PC-9 (cell line): ENCODE measurements around the gene THSD8. TPM values are rescaled to one million over a fixed set of nuclear protein-coding genes. Genes with fewer than 3 reads are reported as not detected.
A peak's percentile ranks its signal among the peaks of the same experiment; 100 is the strongest.

Experiments
- BruUV-seq: library from RNA; stranded (reverse); fragments of 400-500 nt; replicated peaks from 2 replicates; lab custom pipeline; 2021; lab: Mats Ljungman, UMichigan
- CTCF ChIA-PET: fragments of 300-600 bp; sonication (Branson Sonifier 250); formaldehyde crosslinking; loops from one replicate; lab custom pipeline; 2022; ENCODE audit warnings: antibody characterized with exemption; lab: Charles Lee
- POLR2A ChIA-PET: fragments of 300-600 bp; sonication (Branson Sonifier 250); formaldehyde crosslinking; loops from one replicate; lab custom pipeline; 2022; ENCODE audit warnings: antibody characterized with exemption; ENCODE audit not compliant: unreplicated experiment; lab: Charles Lee
- DNase-seq, 2 experiments: peaks; one replicate each; pipeline versions ENCODE4 v3.0.0 to v3.0.0-alpha.2; 2015 to 2022; ENCODE audit warnings: mixed read lengths in 1 of 2
- H2AFZ ChIP-seq: fragments of 200-600 bp; sonication (generic); 2 replicates; pipeline ENCODE4 v1.8.1; 2017; ENCODE audit warnings: antibody characterized with exemption
- H3F3A ChIP-seq: fragments of 200-600 bp; sonication (generic); 2 replicates; pipeline ENCODE4 v1.8.1; 2017; ENCODE audit warnings: antibody characterized with exemption, mild to moderate bottlenecking, low read depth; ENCODE audit not compliant: insufficient read depth
- H3K27ac ChIP-seq: fragments of 200-600 bp; sonication (generic); 2 replicates; pipeline ENCODE4 v1.6.1; 2016; ENCODE audit warnings: mixed run types
- H3K27me3 ChIP-seq: fragments of 200-600 bp; sonication (generic); 2 replicates; pipeline ENCODE4 v1.6.1; 2016; ENCODE audit warnings: low read depth, mixed run types; ENCODE audit not compliant: insufficient read depth
- H3K36me3 ChIP-seq: fragments of 200-600 bp; sonication (generic); 2 replicates; pipeline ENCODE4 v1.6.1; 2016; ENCODE audit warnings: low read depth, mixed run types
- H3K4me1 ChIP-seq: fragments of 200-600 bp; sonication (generic); replicated peaks from 2 replicates; pipeline ENCODE4 v1.6.1; 2016; ENCODE audit warnings: mixed run types; ENCODE audit not compliant: insufficient read depth
- H3K4me2 ChIP-seq: fragments of 200-600 bp; sonication (generic); 2 replicates; pipeline ENCODE4 v1.6.1; 2017; ENCODE audit warnings: mixed run types
- H3K4me3 ChIP-seq: fragments of 200-600 bp; sonication (generic); 2 replicates; pipeline ENCODE4 v1.6.1; 2016; ENCODE audit warnings: mixed run types
- H3K79me2 ChIP-seq: fragments of 200-600 bp; sonication (generic); 2 replicates; pipeline ENCODE4 v1.6.1; 2017; ENCODE audit warnings: low read depth, mixed run types
- H3K9me2 ChIP-seq: fragments of 200-600 bp; sonication (generic); 2 replicates; pipeline ENCODE4 v1.8.1; 2017; ENCODE audit warnings: mild to moderate bottlenecking; ENCODE audit not compliant: insufficient read depth
- H3K9me3 ChIP-seq: fragments of 200-600 bp; sonication (generic); 2 replicates; pipeline ENCODE4 v1.8.1; 2016; ENCODE audit warnings: low read depth; ENCODE audit not compliant: insufficient read depth
- H4K20me1 ChIP-seq: fragments of 200-600 bp; sonication (generic); 2 replicates; pipeline ENCODE4 v1.8.1; 2017; ENCODE audit not compliant: insufficient read depth
- EZH2 ChIP-seq: fragments of 200-600 bp; sonication (generic); IDR thresholded peaks from 2 replicates; pipeline ENCODE4 v1.8.0; 2017; ENCODE audit warnings: antibody characterized with exemption, low read depth
- intact Hi-C: fragments of 100-400 bp; cut with micrococcal nuclease; formaldehyde crosslinking; loops from one replicate; pipeline ENCODE4 v1.10.0; 2022; ENCODE audit not compliant: unreplicated experiment
- total RNA-seq: library from RNA; stranded (reverse); gene quantifications from 2 replicates; pipeline ENCODE4 v1.2.3, GENCODE V29; 2021
- TF ChIP-seq, protein P1 (sequence below): fragments of 200-600 bp; sonication (generic); conservative IDR thresholded peaks from 2 replicates; pipeline ENCODE4 v1.6.1; 2017; ENCODE audit warnings: mixed run types, antibody characterized with exemption, mild to moderate bottlenecking, moderate library complexity

The THSD8 gene
- total RNA-seq, 1 experiment from 2014 or later, result 28.8 TPM

DNA sequence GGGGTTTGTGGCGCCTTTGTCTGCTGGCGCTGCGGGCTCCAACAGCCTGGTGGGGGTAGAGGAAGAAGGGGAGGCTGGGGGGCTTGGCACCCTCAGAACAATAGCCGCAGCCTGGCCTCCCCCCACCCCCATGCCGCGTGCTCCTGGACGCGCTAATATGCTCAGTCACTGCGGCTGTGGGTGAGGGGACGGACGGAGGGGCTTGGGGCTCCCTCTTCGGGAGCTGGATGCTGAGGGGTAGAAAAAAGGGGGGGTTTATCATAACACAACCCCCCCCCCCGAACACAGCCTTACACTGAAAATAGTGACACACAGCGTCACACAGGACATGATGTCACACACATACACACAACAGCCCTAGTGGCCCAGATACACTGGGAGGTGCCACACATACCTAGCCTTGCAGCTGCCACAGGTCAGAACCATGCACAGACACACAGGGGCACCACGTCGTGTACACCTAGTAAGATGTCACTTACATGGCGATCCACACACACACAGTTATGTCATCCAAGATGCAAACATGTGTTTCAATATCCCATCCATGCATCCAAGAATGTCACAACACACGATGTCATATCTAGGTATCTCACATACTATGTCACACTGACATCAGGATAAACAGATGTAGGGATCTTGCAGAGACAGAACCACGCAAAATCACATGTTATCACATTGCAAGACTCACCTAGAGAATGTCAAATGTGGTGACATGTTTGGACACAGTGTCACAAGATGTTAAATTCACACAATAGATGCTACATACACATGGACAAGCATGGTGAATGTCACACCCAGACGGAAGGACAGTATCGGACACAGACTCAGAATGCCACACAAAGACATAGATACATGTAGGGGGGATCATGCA, 37.3 kb downstream of the THSD8 start:
- H3K27ac ChIP-seq, result no peak overlapping the region
- no peaks in the 10 kb centered on the region for H4K20me1 ChIP-seq
- ChIA-PET POLR2A (no interaction called here), CTCF (no interaction called here)
- no peaks in the 10 kb centered on the region for H3K36me3 ChIP-seq
- peaks cover 5% of the 10 kb centered on the region; the same call in 1 of the 2 replicates for H3K27me3 ChIP-seq
- no peak for TF ChIP-seq EZH2
- TF ChIP-seq, protein P1, sequence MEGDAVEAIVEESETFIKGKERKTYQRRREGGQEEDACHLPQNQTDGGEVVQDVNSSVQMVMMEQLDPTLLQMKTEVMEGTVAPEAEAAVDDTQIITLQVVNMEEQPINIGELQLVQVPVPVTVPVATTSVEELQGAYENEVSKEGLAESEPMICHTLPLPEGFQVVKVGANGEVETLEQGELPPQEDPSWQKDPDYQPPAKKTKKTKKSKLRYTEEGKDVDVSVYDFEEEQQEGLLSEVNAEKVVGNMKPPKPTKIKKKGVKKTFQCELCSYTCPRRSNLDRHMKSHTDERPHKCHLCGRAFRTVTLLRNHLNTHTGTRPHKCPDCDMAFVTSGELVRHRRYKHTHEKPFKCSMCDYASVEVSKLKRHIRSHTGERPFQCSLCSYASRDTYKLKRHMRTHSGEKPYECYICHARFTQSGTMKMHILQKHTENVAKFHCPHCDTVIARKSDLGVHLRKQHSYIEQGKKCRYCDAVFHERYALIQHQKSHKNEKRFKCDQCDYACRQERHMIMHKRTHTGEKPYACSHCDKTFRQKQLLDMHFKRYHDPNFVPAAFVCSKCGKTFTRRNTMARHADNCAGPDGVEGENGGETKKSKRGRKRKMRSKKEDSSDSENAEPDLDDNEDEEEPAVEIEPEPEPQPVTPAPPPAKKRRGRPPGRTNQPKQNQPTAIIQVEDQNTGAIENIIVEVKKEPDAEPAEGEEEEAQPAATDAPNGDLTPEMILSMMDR, result no peak
- peaks cover 13% of the 10 kb centered on the region for H3K4me1 ChIP-seq
- no peaks in the 10 kb centered on the region for H3K9me2 ChIP-seq
- H3K4me2 ChIP-seq, result peak overlapping the region; percentile 92
- no TSS peak for BruUV-seq
- no peak overlapping the region for H2AFZ ChIP-seq
- peak overlapping the region; percentile 75 for H3K4me3 ChIP-seq
- no peaks in the 10 kb centered on the region for H3K79me2 ChIP-seq
- no peak for DNase-seq
- H3F3A ChIP-seq, result peaks cover 49% of the 10 kb centered on the region
- no peaks in the 10 kb centered on the region for H3K9me3 ChIP-seq
- intact Hi-C loops, result no loop called here

DNA sequence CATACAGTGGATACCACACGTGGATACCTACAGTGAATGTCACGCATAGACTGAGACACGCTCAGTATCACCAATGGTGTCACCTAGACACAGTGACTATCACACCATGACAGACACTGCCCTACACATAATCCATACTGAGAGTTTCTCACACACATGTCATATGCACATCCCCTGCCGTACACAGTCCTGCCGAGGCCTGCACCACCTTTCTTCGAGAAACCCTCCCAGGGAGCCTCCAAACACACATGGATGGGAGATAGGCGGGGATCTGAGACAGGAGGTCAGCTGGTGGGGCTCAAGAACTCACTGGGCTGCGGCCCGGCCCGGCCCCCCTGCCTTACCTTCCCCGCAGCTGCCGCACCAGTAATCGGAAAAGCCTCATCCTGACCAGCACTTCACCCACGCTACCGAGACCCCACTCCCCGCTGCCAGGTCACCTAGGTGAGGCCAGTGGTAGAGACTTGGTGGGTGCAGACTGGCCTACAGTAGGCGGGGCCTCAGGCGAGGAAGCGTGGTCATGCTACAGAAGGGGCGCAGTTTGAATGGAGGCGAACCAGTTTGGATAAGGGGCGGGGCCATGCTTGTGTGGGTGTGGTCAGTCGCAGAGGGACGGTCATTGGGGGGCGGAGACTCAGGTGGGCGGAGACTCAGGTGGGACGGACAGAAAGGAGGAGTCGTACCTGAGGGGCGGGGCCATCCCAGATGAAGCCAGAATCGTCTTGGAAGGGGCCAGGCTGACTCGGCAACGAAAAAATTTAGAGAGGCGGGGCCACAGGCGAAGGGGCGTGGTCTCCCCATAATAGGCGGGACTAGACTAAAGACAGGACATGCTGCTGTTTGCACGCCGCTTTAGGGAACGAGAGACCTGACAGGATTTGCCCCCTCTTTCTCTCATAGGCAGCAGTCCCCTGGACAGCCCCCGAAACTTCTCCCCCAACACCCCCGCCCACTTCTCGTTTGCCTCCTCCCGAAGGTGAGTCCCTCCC, 38.5 kb downstream of the THSD8 start:
- Histone ChIP-seq H3K4me1 (peaks cover 13% of the 10 kb centered on the region), H3K27me3 (no peaks in the 10 kb centered on the region), H3K79me2 (no peaks in the 10 kb centered on the region), H2AFZ (peak overlapping the region; percentile 64; the same call in 1 of the 2 replicates), H3K4me2 (peak overlapping the region; percentile 78), H4K20me1 (no peaks in the 10 kb centered on the region), H3K4me3 (peak overlapping the region; percentile 49; the same call in 1 of the 2 replicates), H3K36me3 (no peaks in the 10 kb centered on the region), H3K27ac (no peak overlapping the region), H3K9me2 (no peaks in the 10 kb centered on the region), H3F3A (peaks cover 41% of the 10 kb centered on the region), H3K9me3 (no peaks in the 10 kb centered on the region)
- DNase-seq, result peak; percentile 85 to 97
- ChIA-PET CTCF (no interaction called here), POLR2A (no interaction called here)
- BruUV-seq, result no TSS peak
- TF ChIP-seq, protein P1, result no peak
- TF ChIP-seq EZH2, result no peak
- intact Hi-C loops, result loop anchor here (2.0 kb wide), 1 partner anchor 66 kb away; the partner anchor contains the start of gene HOOK2

DNA sequence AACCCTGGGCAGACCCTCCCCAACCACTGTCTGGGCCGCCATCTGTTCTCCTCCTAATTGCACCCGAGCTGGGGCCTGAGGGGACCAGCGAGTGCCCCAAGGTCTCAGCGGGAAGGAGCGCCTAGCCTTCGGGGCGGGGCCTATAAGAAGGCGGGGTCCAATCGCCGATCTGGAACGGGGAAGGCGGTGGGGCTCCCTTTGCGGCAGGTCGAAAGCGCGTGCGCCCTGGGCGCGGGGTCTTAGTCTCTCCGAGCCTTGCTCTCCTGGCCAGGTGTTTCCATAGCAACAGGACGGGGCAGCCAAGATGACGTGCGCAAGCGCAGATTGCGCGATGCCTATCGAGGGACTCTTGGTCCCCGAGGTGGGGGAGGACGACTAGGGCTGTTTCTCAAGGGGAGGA, 39.2 kb downstream of the THSD8 start:
- no peaks in the 10 kb centered on the region for H3K36me3 ChIP-seq
- H2AFZ ChIP-seq, result peak overlapping the region; percentile 64; the same call in 1 of the 2 replicates
- H3K4me2 ChIP-seq, result peak overlapping the region; percentile 78
- no peaks in the 10 kb centered on the region for H3K9me2 ChIP-seq
- H3K27ac ChIP-seq, result no peak overlapping the region
- peaks cover 13% of the 10 kb centered on the region for H3K4me1 ChIP-seq
- no peaks in the 10 kb centered on the region for H3K27me3 ChIP-seq
- intact Hi-C loops, result loop anchor here (2.0 kb wide), 1 partner anchor 66 kb away; the partner anchor contains the start of gene HOOK2
- DNase-seq, result peak in 1 of 2 experiments; percentile 49
- peaks cover 41% of the 10 kb centered on the region for H3F3A ChIP-seq
- H3K79me2 ChIP-seq, result no peaks in the 10 kb centered on the region
- H3K4me3 ChIP-seq, result peak overlapping the region; percentile 49; the same call in 1 of the 2 replicates
- no peaks in the 10 kb centered on the region for H3K9me3 ChIP-seq
- no peaks in the 10 kb centered on the region for H4K20me1 ChIP-seq
- CTCF ChIA-PET, result no interaction called here
- BruUV-seq, result no TSS peak
- TF ChIP-seq, protein P1, result no peak
- no peak for TF ChIP-seq EZH2
- POLR2A ChIA-PET, result no interaction called here
